ENCODE results near the gene CDH23.

CDH23 gene

GRCh38 chr10:71555087-71555723 is 158.5 kb downstream of the CDH23 start:
- DNase-seq (ENCODE audit: low read depth) = no peak
- TF ChIP-seq CTCF (IDR thresholded peaks at IDR 0.05; ENCODE audit: control insufficient read depth, extremely low read depth, insufficient read depth) = no peak

GRCh38 chr10:71555724-71556119 is 159.0 kb downstream of the CDH23 start:
- no peak for TF ChIP-seq CTCF (IDR thresholded peaks at IDR 0.05; ENCODE audit: control insufficient read depth, extremely low read depth, insufficient read depth)
- DNase-seq (ENCODE audit: low read depth) = no peak
- no peak overlapping the region for H3K4me3 ChIP-seq (ENCODE audit: low read depth, low read length)

More at GRCh38 chr10:71555087-71555723, 158.5 kb downstream of the CDH23 start:
- no peak overlapping the region for H3K4me3 ChIP-seq (ENCODE audit: low read depth, low read length)

- no peak overlapping the region for H3K4me3 ChIP-seq (ENCODE audit: low read depth, low read length)
- TF ChIP-seq CTCF (IDR thresholded peaks at IDR 0.05; ENCODE audit: control insufficient read depth, extremely low read depth, insufficient read depth) = no peak
- no peak for DNase-seq (ENCODE audit: low read depth)
These were observed 162.3 kb downstream of the CDH23 start for GRCh38 chr10:71558991-71559390.

- H3K4me3 ChIP-seq (ENCODE audit: low read depth, low read length) = no peak overlapping the region
- TF ChIP-seq CTCF (IDR thresholded peaks at IDR 0.05; ENCODE audit: control insufficient read depth, extremely low read depth, insufficient read depth) = no peak
- DNase-seq (ENCODE audit: low read depth) = no peak
These were observed 164.4 kb downstream of the CDH23 start for GRCh38 chr10:71561003-71561574.

GRCh38 chr10:71562181-71562580 is 165.5 kb downstream of the CDH23 start:
- no peak for DNase-seq (ENCODE audit: low read depth)
- no peak for TF ChIP-seq CTCF (IDR thresholded peaks at IDR 0.05; ENCODE audit: control insufficient read depth, extremely low read depth, insufficient read depth)

GRCh38 chr10:71562904-71563303 is 166.2 kb downstream of the CDH23 start:
- no peak for TF ChIP-seq CTCF (IDR thresholded peaks at IDR 0.05; ENCODE audit: control insufficient read depth, extremely low read depth, insufficient read depth)
- no peak overlapping the region for H3K4me3 ChIP-seq (ENCODE audit: low read depth, low read length)
- no peak for DNase-seq (ENCODE audit: low read depth)

More at GRCh38 chr10:71562181-71562580, 165.5 kb downstream of the CDH23 start:
- no peak overlapping the region for H3K4me3 ChIP-seq (ENCODE audit: low read depth, low read length)
